GM12878 (cell line): ENCODE data around the gene PRKCZ. TPM values are rescaled to one million over a fixed set of nuclear protein-coding genes. Genes with fewer than 3 reads are reported as not detected.

Source experiments
- ATAC-seq: fragments of 200-7000 bp; cut with Tn5 transposase; 3 replicates; pipeline ENCODE4 v1.9.1; 2020; ENCODE audit warnings: mild to moderate bottlenecking, moderate library complexity
- BruUV-seq: library from RNA; stranded (reverse); fragments of 400-500 nt; replicated peaks from 2 replicates; lab custom pipeline; 2021; lab: Mats Ljungman, UMichigan
- CTCF ChIA-PET: fragments of 300-600 bp; sonication (Branson Sonifier 250); formaldehyde crosslinking; extraction: SDS; loops from one replicate; lab custom pipeline; 2021; ENCODE audit warnings: inconsistent platforms; lab: Yijun Ruan, JAX
- POLR2A ChIA-PET: fragments of 350-600 bp; formaldehyde crosslinking; extraction: SDS; loops from one replicate; lab custom pipeline; 2021; ENCODE audit warnings: inconsistent platforms; lab: Charles Lee
- RAD21 ChIA-PET: fragments of 300-600 bp; sonication (Branson Sonifier 250); formaldehyde crosslinking; loops from one replicate; lab custom pipeline; 2023; ENCODE audit warnings: antibody characterized with exemption; ENCODE audit not compliant: unreplicated experiment; lab: Charles Lee
- SMC1A ChIA-PET: fragments of 300-600 bp; sonication (Branson Sonifier 250); formaldehyde crosslinking; loops from one replicate; lab custom pipeline; 2023; ENCODE audit not compliant: unreplicated experiment, uncharacterized antibody; lab: Charles Lee
- DNase-seq: peaks from one replicate; pipeline ENCODE4 v3.0.0-alpha.2; 2011; ENCODE audit warnings: low read depth, low spot score
- FAIRE-seq: peaks from 3 replicates; lab custom pipeline; 2011; peaks lifted over from hg19 to GRCh38; lab: Jason Lieb, UNC
- H2AFZ ChIP-seq: 2 replicates; pipeline ENCODE4 v1.6.0; 2011; ENCODE audit warnings: low read depth, low read length, control low read depth; ENCODE audit not compliant: control insufficient read depth
- H3K27ac ChIP-seq: 2 replicates; pipeline ENCODE4 v1.5.1; 2011; ENCODE audit warnings: control low read depth; ENCODE audit not compliant: control insufficient read depth, insufficient read depth
- H3K27me3 ChIP-seq, 2 experiments: replicated peaks in 1 of 2; 2 replicates each; pipeline versions ENCODE4 v1.6.0 to v1.6.1; 2011; ENCODE audit warnings: low read length in 1 of 2; ENCODE audit not compliant: control insufficient read depth in 2 of 2, insufficient read depth in 2 of 2
- H3K36me3 ChIP-seq, 2 experiments: 2 replicates each; pipeline ENCODE4 v1.5.1; 2011; ENCODE audit warnings: low read length in 1 of 2; ENCODE audit not compliant: control insufficient read depth in 2 of 2, insufficient read depth in 2 of 2
- H3K4me1 ChIP-seq: 2 replicates; pipeline ENCODE4 v1.6.1; 2011; ENCODE audit warnings: mild to moderate bottlenecking, low read length, moderate library complexity, mixed read lengths; ENCODE audit not compliant: control insufficient read depth, insufficient read depth
- H3K4me2 ChIP-seq: 2 replicates; pipeline ENCODE4 v1.6.0; 2011; ENCODE audit warnings: control low read depth; ENCODE audit not compliant: control insufficient read depth, insufficient read depth
- H3K4me3 ChIP-seq: fragments of 200-600 bp; sonication (generic); 2 replicates; pipeline ENCODE4 v1.5.1; 2016
- H3K79me2 ChIP-seq: 2 replicates; pipeline ENCODE4 v1.6.0; 2011; ENCODE audit warnings: low read length; ENCODE audit not compliant: control insufficient read depth, insufficient read depth
- H3K9ac ChIP-seq: 2 replicates; pipeline ENCODE4 v1.8.0; 2011; ENCODE audit warnings: low read length, control low read depth, mixed read lengths; ENCODE audit not compliant: control insufficient read depth, insufficient read depth
- H3K9me3 ChIP-seq: replicated peaks from 3 replicates; pipeline ENCODE4 v1.5.1; 2011; ENCODE audit warnings: mild to moderate bottlenecking, low read length; ENCODE audit not compliant: control insufficient read depth, insufficient read depth
- H4K20me1 ChIP-seq: 2 replicates; pipeline ENCODE4 v1.6.0; 2011; ENCODE audit not compliant: control insufficient read depth, insufficient read depth
- ATF2 ChIP-seq: IDR thresholded peaks from 2 replicates; pipeline ENCODE4 v1.6.1; 2012; ENCODE audit warnings: low read length, inconsistent platforms
- FOXM1 ChIP-seq: IDR thresholded peaks from 2 replicates; pipeline ENCODE4 v1.6.1; 2012; ENCODE audit warnings: low read depth, mild to moderate bottlenecking, inconsistent platforms, low read length, moderate library complexity
- IKZF1 ChIP-seq: fragments of 450-650 bp; conservative IDR thresholded peaks from 2 replicates; pipeline ENCODE4 v1.6.1; 2017; ENCODE audit warnings: antibody characterized with exemption, mild to moderate bottlenecking
- IRF5 ChIP-seq: fragments of 450-650 bp; IDR thresholded peaks from 2 replicates; pipeline ENCODE4 v1.6.1; 2017; ENCODE audit warnings: borderline replicate concordance
- NFYA ChIP-seq: IDR thresholded peaks from 2 replicates; pipeline ENCODE4 v1.6.1; 2011; ENCODE audit warnings: low read depth, mild to moderate bottlenecking, low read length, improper control_type of control experiment, borderline replicate concordance
- PAX8 ChIP-seq: fragments of 450-650 bp; IDR thresholded peaks from 2 replicates; pipeline ENCODE4 v1.6.1; 2017; ENCODE audit warnings: mild to moderate bottlenecking, moderate library complexity
- ZNF687 ChIP-seq: fragments of 450-650 bp; IDR thresholded peaks from 2 replicates; pipeline ENCODE4 v1.6.1; 2017; ENCODE audit warnings: mild to moderate bottlenecking, moderate library complexity
- WGBS: methylation state at CpG from one replicate; pipeline ENCODE4 v1.1.6; 2016; ENCODE audit warnings: low lambda C conversion rate; ENCODE audit not compliant: insufficient replicate concordance, insufficient coverage; ENCODE audit errors: missing lambda C conversion rate; 5-methylcytosine and 5-hydroxymethylcytosine counted together
- in situ Hi-C: fragments of 300-500 bp; cut with MboI; formaldehyde crosslinking; loops from 9 replicates; pipeline ENCODE4 v1.14.3; 2018; ENCODE audit warnings: mixed read lengths
- intact Hi-C: fragments of 100-400 bp; cut with micrococcal nuclease; formaldehyde crosslinking; loops from one replicate; pipeline ENCODE4 v1.14.2; 2022; ENCODE audit not compliant: unreplicated experiment
- polyA plus RNA-seq, 11 experiments: library from polyadenylated mRNA; depleted of rRNA in 4 of 11; unstranded in 6 of 11; stranded (reverse) in 5 of 11; fragments of >200 nt; fragmentation: Nextera tagmentation in 4 of 11; fragmentation: Illumina TruSeq in 1 of 11; extraction: Ambion mirVana in 4 of 11; extraction: Trizol in 1 of 11; gene quantifications; 1 replicate in 1 of 11; 2 replicates in 10 of 11; pipeline versions ENCODE4 v1.2.1 to v1.2.3, GENCODE V29; 2011 to 2016; ENCODE audit warnings: inconsistent platforms in 2 of 11, missing spikeins in 2 of 11, low read depth in 1 of 11
- total RNA-seq, 4 experiments: library from RNA; depleted of rRNA in 3 of 4; stranded (reverse); fragments of >200 nt in 3 of 4; fragmentation: Illumina TruSeq in 1 of 4; extraction: Trizol in 1 of 4; gene quantifications; 2 replicates each; pipeline versions ENCODE4 v1.2.1 to v1.2.3, GENCODE V29; 2013 to 2021

Gene PRKCZ
- total and polyA plus RNA-seq, 10 of the 15 experiments (the other 5 are each of a cell fraction or from before 2014, with no cell fraction given) = 0.05 to 1.9 (median 0.64) TPM; not detected in 1

- CTCF ChIA-PET = no interaction called here
- no peak overlapping the region for H3K9ac ChIP-seq
Measured at GRCh38 chr1:2136386-2137235, 86.4 kb downstream of the PRKCZ start.

More at GRCh38 chr1:2136386-2137235, 86.4 kb downstream of the PRKCZ start:
- no peak overlapping the region for H3K27ac ChIP-seq
- FAIRE-seq (no peak), DNase-seq (no peak), ATAC-seq (no peak)
- no peak overlapping the region for H3K4me2 ChIP-seq
- RAD21 ChIA-PET = no interaction called here
- in situ Hi-C loops (no loop called here), intact Hi-C loops (no loop called here)
- no peaks in the 10 kb centered on the region for H3K9me3 ChIP-seq
- no peak overlapping the region for H2AFZ ChIP-seq
- SMC1A ChIA-PET = no interaction called here
- H3K4me1 ChIP-seq = peaks cover 5% of the 10 kb centered on the region
- H4K20me1 ChIP-seq = no peaks in the 10 kb centered on the region
- no peaks in the 10 kb centered on the region for H3K27me3 ChIP-seq
- H3K4me3 ChIP-seq = no peak overlapping the region
- POLR2A ChIA-PET = no interaction called here
- no TSS peak for BruUV-seq
- WGBS = 77% methylated on average over 19 of the region's 19 CpGs
- no peaks in the 10 kb centered on the region for H3K36me3 ChIP-seq
- H3K79me2 ChIP-seq = no peaks in the 10 kb centered on the region
- no peak for TF ChIP-seq IKZF1
- TF ChIP-seq PAX8 = no peak
- TF ChIP-seq FOXM1 = no peak
- no peak for TF ChIP-seq IRF5
- no peak for TF ChIP-seq ATF2
- no peak for TF ChIP-seq ZNF687
- no peak for TF ChIP-seq NFYA
